Memory B cell (primary cell): ENCODE data around the gene MRPL17.
"Not testable (repeated sequence)": the region's sequence is repeated elsewhere in the genome, so short reads cannot be mapped to it uniquely, and the experiment has no call there.

Experiments
- ATAC-seq: fragments of 150-1000 bp; cut with Tn5 transposase; 2 replicates; pipeline ENCODE4 v1.10.0; 2021; ENCODE audit warnings: low read depth, mild to moderate bottlenecking, moderate library complexity
- DNase-seq, 2 donors: peaks; one replicate each; pipeline ENCODE4 v3.0.0; 2022; ENCODE audit warnings: low spot score in 2 of 2
- H3K27ac Mint-ChIP-seq: one replicate; pipeline ENCODE4 v1.8.0; 2022; ENCODE audit warnings: mild to moderate bottlenecking, moderate library complexity, mixed read lengths
- H3K27me3 Mint-ChIP-seq: one replicate; pipeline ENCODE4 v1.8.0; 2022; ENCODE audit warnings: mixed read lengths
- H3K36me3 Mint-ChIP-seq: one replicate; pipeline ENCODE4 v1.8.0; 2022; ENCODE audit warnings: mild to moderate bottlenecking, mixed read lengths
- H3K4me1 Mint-ChIP-seq: one replicate; pipeline ENCODE4 v1.8.0; 2022; ENCODE audit warnings: mixed read lengths
- H3K4me3 Mint-ChIP-seq: one replicate; pipeline ENCODE4 v1.8.0; 2022; ENCODE audit warnings: mild to moderate bottlenecking, moderate library complexity, mixed read lengths
- H3K9me3 Mint-ChIP-seq: one replicate; pipeline ENCODE4 v1.8.0; 2022; ENCODE audit warnings: mixed read lengths

The MRPL17 gene

GRCh38 chr11:6694229-6694535 lies 11.0 kb upstream of the MRPL17 start:
- Mint-ChIP-seq H3K36me3 (peaks cover 3% of the 10 kb centered on the region), H3K4me1 (no peaks in the 10 kb centered on the region), H3K4me3 (no peak overlapping the region)

GRCh38 chr11:6693342-6694228 lies 10.4 kb upstream of the MRPL17 start:
- no peaks in the 10 kb centered on the region for H3K9me3 Mint-ChIP-seq
- no peaks in the 10 kb centered on the region for H3K27me3 Mint-ChIP-seq
- H3K36me3 Mint-ChIP-seq, result peaks cover 3% of the 10 kb centered on the region
- ATAC-seq, result no peak
- H3K4me3 Mint-ChIP-seq, result no peak overlapping the region
- no peaks in the 10 kb centered on the region for H3K4me1 Mint-ChIP-seq
- no peak overlapping the region for H3K27ac Mint-ChIP-seq
- no peak for DNase-seq

More at GRCh38 chr11:6694229-6694535, 11.0 kb upstream of the MRPL17 start:
- ATAC-seq (no peak), DNase-seq (no peak)
- Mint-ChIP-seq H3K27me3 (no peaks in the 10 kb centered on the region), H3K27ac (no peak overlapping the region), H3K9me3 (no peaks in the 10 kb centered on the region)

- H3K27me3 Mint-ChIP-seq, result no peaks in the 10 kb centered on the region
- ATAC-seq, result no peak
- no peaks in the 10 kb centered on the region for H3K4me1 Mint-ChIP-seq
- H3K9me3 Mint-ChIP-seq, result no peaks in the 10 kb centered on the region
- H3K4me3 Mint-ChIP-seq, result no peak overlapping the region
- no peak overlapping the region for H3K27ac Mint-ChIP-seq
- H3K36me3 Mint-ChIP-seq, result no peaks in the 10 kb centered on the region
- no peak for DNase-seq
Measured at GRCh38 chr11:6692128-6692527, 9.0 kb upstream of the MRPL17 start.

- not testable (repeated sequence) for H3K27ac Mint-ChIP-seq, ATAC-seq, H3K4me1 Mint-ChIP-seq, H3K9me3 Mint-ChIP-seq, H3K4me3 Mint-ChIP-seq, H3K27me3 Mint-ChIP-seq, DNase-seq, H3K36me3 Mint-ChIP-seq
Measured at GRCh38 chr11:6690431-6691132, 7.4 kb upstream of the MRPL17 start.

- peaks cover 4% of the 10 kb centered on the region for H3K4me1 Mint-ChIP-seq
- H3K9me3 Mint-ChIP-seq, result no peaks in the 10 kb centered on the region
- no peaks in the 10 kb centered on the region for H3K27me3 Mint-ChIP-seq
- H3K4me3 Mint-ChIP-seq, result no peak overlapping the region
- ATAC-seq (no peak), DNase-seq (no peak)
- H3K27ac Mint-ChIP-seq, result no peak overlapping the region
- H3K36me3 Mint-ChIP-seq, result no peaks in the 10 kb centered on the region
Measured at GRCh38 chr11:6687876-6688275, 4.7 kb upstream of the MRPL17 start.

GRCh38 chr11:6686006-6686405 lies 2.9 kb upstream of the MRPL17 start:
- H3K4me3 Mint-ChIP-seq, result no peak overlapping the region

GRCh38 chr11:6684068-6684467 lies 928 bp upstream of the MRPL17 start:
- H3K27ac Mint-ChIP-seq, result peak overlapping the region; percentile 93
- peaks cover 10% of the 10 kb centered on the region for H3K4me1 Mint-ChIP-seq
- H3K9me3 Mint-ChIP-seq, DNase-seq, H3K36me3 Mint-ChIP-seq, H3K27me3 Mint-ChIP-seq, ATAC-seq: not testable (repeated sequence)
- H3K4me3 Mint-ChIP-seq, result peak overlapping the region; percentile 66

More at GRCh38 chr11:6686006-6686405, 2.9 kb upstream of the MRPL17 start:
- Mint-ChIP-seq H3K36me3 (peaks cover 2% of the 10 kb centered on the region), H3K4me1 (peaks cover 7% of the 10 kb centered on the region), H3K27ac (no peak overlapping the region), H3K9me3 (no peaks in the 10 kb centered on the region), H3K27me3 (no peaks in the 10 kb centered on the region)
- ATAC-seq (no peak), DNase-seq (no peak)

GRCh38 chr11:6682591-6682935 lies 577 bp downstream of the MRPL17 start:
- no peaks in the 10 kb centered on the region for H3K27me3 Mint-ChIP-seq
- H3K4me3 Mint-ChIP-seq, result peak overlapping the region; percentile 99
- ATAC-seq (no peak), DNase-seq (peak in 1 of 2 donors; percentile 18)
- peak overlapping the region; percentile 93 for H3K27ac Mint-ChIP-seq
- H3K9me3 Mint-ChIP-seq, result no peaks in the 10 kb centered on the region
- peaks cover 6% of the 10 kb centered on the region for H3K36me3 Mint-ChIP-seq
- peaks cover 11% of the 10 kb centered on the region for H3K4me1 Mint-ChIP-seq

GRCh38 chr11:6681949-6682348 lies 1.2 kb downstream of the MRPL17 start:
- Mint-ChIP-seq H3K4me1 (peaks cover 11% of the 10 kb centered on the region), H3K27me3 (no peaks in the 10 kb centered on the region), H3K36me3 (peaks cover 6% of the 10 kb centered on the region), H3K9me3 (no peaks in the 10 kb centered on the region), H3K27ac (no peak overlapping the region), H3K4me3 (peak overlapping the region; percentile 99)
- DNase-seq (no peak), ATAC-seq (no peak)

GRCh38 chr11:6681505-6681904 lies 1.6 kb downstream of the MRPL17 start:
- H3K27me3 Mint-ChIP-seq, result no peaks in the 10 kb centered on the region
- H3K36me3 Mint-ChIP-seq, result peaks cover 6% of the 10 kb centered on the region
- no peak overlapping the region for H3K27ac Mint-ChIP-seq
- no peaks in the 10 kb centered on the region for H3K9me3 Mint-ChIP-seq
- ATAC-seq (no peak), DNase-seq (no peak)
- H3K4me1 Mint-ChIP-seq, result peaks cover 11% of the 10 kb centered on the region
- peak overlapping the region; percentile 38 for H3K4me3 Mint-ChIP-seq

GRCh38 chr11:6677018-6677417 lies 6.1 kb downstream of the MRPL17 start:
- ATAC-seq (no peak), DNase-seq (no peak)
- H3K36me3 Mint-ChIP-seq, result peaks cover 6% of the 10 kb centered on the region
- peaks cover 7% of the 10 kb centered on the region for H3K4me1 Mint-ChIP-seq
- H3K27ac Mint-ChIP-seq, result no peak overlapping the region
- H3K4me3 Mint-ChIP-seq, result no peak overlapping the region
- no peaks in the 10 kb centered on the region for H3K9me3 Mint-ChIP-seq
- no peaks in the 10 kb centered on the region for H3K27me3 Mint-ChIP-seq

GRCh38 chr11:6674862-6675261 lies 8.3 kb downstream of the MRPL17 start:
- H3K36me3 Mint-ChIP-seq, result peaks cover 4% of the 10 kb centered on the region

GRCh38 chr11:6674219-6674597 lies 8.9 kb downstream of the MRPL17 start:
- ATAC-seq (no peak), DNase-seq (no peak)
- peaks cover 6% of the 10 kb centered on the region for H3K27me3 Mint-ChIP-seq
- H3K9me3 Mint-ChIP-seq, result no peaks in the 10 kb centered on the region
- no peak overlapping the region for H3K27ac Mint-ChIP-seq
- H3K4me3 Mint-ChIP-seq, result no peak overlapping the region
- H3K36me3 Mint-ChIP-seq, result peaks cover 2% of the 10 kb centered on the region
- peaks cover 2% of the 10 kb centered on the region for H3K4me1 Mint-ChIP-seq

More at GRCh38 chr11:6674862-6675261, 8.3 kb downstream of the MRPL17 start:
- no peaks in the 10 kb centered on the region for H3K9me3 Mint-ChIP-seq
- H3K4me3 Mint-ChIP-seq, result no peak overlapping the region
- ATAC-seq, result no peak
- DNase-seq, result no peak
- H3K4me1 Mint-ChIP-seq, result peaks cover 4% of the 10 kb centered on the region
- peaks cover 6% of the 10 kb centered on the region for H3K27me3 Mint-ChIP-seq
- H3K27ac Mint-ChIP-seq, result no peak overlapping the region

- Mint-ChIP-seq H3K4me1 (no peaks in the 10 kb centered on the region), H3K36me3 (no peaks in the 10 kb centered on the region), H3K27me3 (peaks cover 6% of the 10 kb centered on the region), H3K4me3 (no peak overlapping the region), H3K9me3 (no peaks in the 10 kb centered on the region), H3K27ac (no peak overlapping the region)
- DNase-seq (no peak), ATAC-seq (no peak)
Measured at GRCh38 chr11:6673523-6674218, 9.5 kb downstream of the MRPL17 start.
